Endodermal cell (in vitro differentiated cells): ENCODE results near the gene BAIAP3. TPM values are rescaled to one million over a fixed set of nuclear protein-coding genes. Genes with fewer than 3 reads are reported as not detected.

Source experiments
- DNase-seq: peaks from one replicate; pipeline ENCODE4 v3.0.0-alpha.2; 2017
- H3K27ac ChIP-seq: 2 replicates; pipeline ENCODE4 v1.5.1; 2013; ENCODE audit warnings: mild to moderate bottlenecking, low read depth, low read length, moderate library complexity
- H3K27me3 ChIP-seq: 2 replicates; pipeline ENCODE4 v1.6.1; 2013; ENCODE audit warnings: mild to moderate bottlenecking, low read length, moderate library complexity; ENCODE audit not compliant: insufficient read depth, control insufficient read depth, poor library complexity, severe bottlenecking
- H3K36me3 ChIP-seq: 2 replicates; pipeline ENCODE4 v1.7.0; 2013; ENCODE audit warnings: mild to moderate bottlenecking, low read length, moderate library complexity; ENCODE audit not compliant: control insufficient read depth, insufficient read depth
- H3K4me1 ChIP-seq: one replicate; pipeline ENCODE4 v1.7.0; 2013; ENCODE audit warnings: low read length; ENCODE audit not compliant: control insufficient read depth, insufficient read depth
- H3K4me3 ChIP-seq: 2 replicates; pipeline ENCODE4 v1.5.1; 2013; ENCODE audit warnings: mild to moderate bottlenecking, low read length, moderate library complexity
- H3K9ac ChIP-seq: 2 replicates; pipeline ENCODE4 v1.6.1; 2013; ENCODE audit warnings: mild to moderate bottlenecking, low read length, moderate library complexity; ENCODE audit not compliant: poor library complexity, severe bottlenecking; ENCODE audit errors: extremely low read depth
- H3K9me3 ChIP-seq: 2 replicates; pipeline ENCODE4 v1.6.1; 2013; ENCODE audit warnings: mild to moderate bottlenecking, low read length, moderate library complexity; ENCODE audit not compliant: control insufficient read depth
- H3K27ac Mint-ChIP-seq: 2 replicates; pipeline ENCODE4 v1.8.0; 2020; ENCODE audit warnings: mixed read lengths
- H3K27me3 Mint-ChIP-seq: 2 replicates; pipeline ENCODE4 v1.8.0; 2021; ENCODE audit warnings: mild to moderate bottlenecking, mixed read lengths; ENCODE audit not compliant: insufficient read depth
- H3K36me3 Mint-ChIP-seq: 2 replicates; pipeline ENCODE4 v1.8.0; 2020; ENCODE audit warnings: low read depth, mixed read lengths
- H3K4me1 Mint-ChIP-seq: 2 replicates; pipeline ENCODE4 v1.8.0; 2020; ENCODE audit warnings: mixed read lengths
- H3K4me3 Mint-ChIP-seq: 2 replicates; pipeline ENCODE4 v1.8.0; 2020; ENCODE audit warnings: mild to moderate bottlenecking, moderate library complexity, mixed read lengths
- H3K9me3 Mint-ChIP-seq: 2 replicates; pipeline ENCODE4 v1.8.0; 2020; ENCODE audit warnings: mild to moderate bottlenecking, mixed read lengths
- CTCF ChIP-seq: fragments of 200-600 bp; sonication (generic); conservative IDR thresholded peaks from 2 replicates; pipeline ENCODE4 v1.5.0; 2021; ENCODE audit warnings: antibody characterized with exemption, mild to moderate bottlenecking
- WGBS, 2 experiments: methylation state at CpG; one replicate each; pipeline versions ENCODE4 v1.1.5 to v1.1.7; 2013; ENCODE audit warnings: missing lambda C conversion rate in 2 of 2, mixed read lengths in 1 of 2; ENCODE audit not compliant: insufficient coverage in 1 of 2, insufficient read length in 1 of 2; 5-methylcytosine and 5-hydroxymethylcytosine counted together
- total RNA-seq, 2 donors: library from RNA; stranded (reverse); fragmentation: NEBNext Ultra II Directional in 1 of 2; extraction: Animal tissue kit (Norgen Biotek cat#: 25700) in 1 of 2; gene quantifications; 2 replicates in 1 of 2; 3 replicates in 1 of 2; pipeline ENCODE4 v1.2.1, GENCODE V29; 2021

The BAIAP3 gene
- total RNA-seq, 2 donors from 2014 or later = 25.0 to 43.5 TPM

GRCh38 chr16:1367486-1368174 is 34.2 kb downstream of the BAIAP3 start:
- Mint-ChIP-seq H3K27ac (no peak overlapping the region), H3K27me3 (no peaks in the 10 kb centered on the region)

GRCh38 chr16:1371054-1371978 is 37.9 kb downstream of the BAIAP3 start:
- peaks cover 6% of the 10 kb centered on the region for H3K36me3 ChIP-seq
- Mint-ChIP-seq H3K27me3 (no peaks in the 10 kb centered on the region), H3K9me3 (no peaks in the 10 kb centered on the region), H3K27ac (no peak overlapping the region), H3K36me3 (peaks cover 18% of the 10 kb centered on the region), H3K4me1 (no peaks in the 10 kb centered on the region), H3K4me3 (no peak overlapping the region)
- DNase-seq = no peak
- H3K9ac ChIP-seq = no peak overlapping the region
- no peak for TF ChIP-seq CTCF
- H3K4me1 ChIP-seq = no peaks in the 10 kb centered on the region
- no peak overlapping the region for H3K4me3 ChIP-seq
- no peaks in the 10 kb centered on the region for H3K9me3 ChIP-seq
- 96 to 97% methylated on average over 25 to 33 of the region's 33 CpGs for WGBS, 2 experiments
- H3K27ac ChIP-seq = no peak overlapping the region
- H3K27me3 ChIP-seq = no peaks in the 10 kb centered on the region

More at GRCh38 chr16:1367486-1368174, 34.2 kb downstream of the BAIAP3 start:
- peaks cover 36% of the 10 kb centered on the region for H3K36me3 Mint-ChIP-seq
- H3K9me3 Mint-ChIP-seq = no peaks in the 10 kb centered on the region
- Histone ChIP-seq H3K36me3 (peaks cover 32% of the 10 kb centered on the region), H3K9me3 (no peaks in the 10 kb centered on the region), H3K4me1 (no peaks in the 10 kb centered on the region), H3K9ac (no peak overlapping the region), H3K27me3 (no peaks in the 10 kb centered on the region), H3K27ac (no peak overlapping the region), H3K4me3 (no peak overlapping the region)
- WGBS, 2 experiments = 97 to 98% methylated on average over 6 to 22 of the region's 27 CpGs
- H3K4me3 Mint-ChIP-seq = no peak overlapping the region
- H3K4me1 Mint-ChIP-seq = no peaks in the 10 kb centered on the region
- no peak for DNase-seq
- TF ChIP-seq CTCF = no peak

DNA sequence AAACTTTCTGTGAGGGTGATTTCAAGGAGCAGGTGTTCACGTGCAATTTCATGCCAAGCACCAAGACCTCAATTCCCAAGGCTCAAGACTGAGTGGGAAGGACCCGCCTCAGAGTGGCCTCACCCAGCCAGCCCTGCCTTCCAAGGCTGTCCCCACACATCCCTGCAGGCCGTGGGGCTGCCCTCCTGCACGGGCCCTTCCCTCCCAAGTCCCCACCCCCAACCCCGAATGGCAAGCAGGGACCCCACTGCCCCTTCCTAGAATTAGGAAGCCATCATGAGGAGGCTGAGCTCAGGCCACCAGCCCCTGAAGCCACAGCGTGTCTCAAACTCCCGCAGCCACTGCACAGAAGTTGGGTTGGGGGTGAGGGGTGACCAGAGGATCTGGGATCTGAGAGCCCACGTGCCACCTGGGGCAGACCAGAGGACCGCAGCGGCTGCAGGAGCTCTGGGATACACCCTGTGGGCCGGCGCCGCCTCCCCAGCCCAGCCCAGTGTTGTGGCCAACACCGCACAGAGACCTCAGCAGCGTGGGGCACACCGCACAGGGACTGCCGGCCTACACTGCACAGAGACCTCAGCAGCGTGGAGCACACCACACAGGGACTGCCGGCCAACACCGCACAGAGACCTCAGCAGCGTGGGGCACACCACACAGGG is 39.0 kb downstream of the BAIAP3 start:
- H3K27me3 ChIP-seq = no peaks in the 10 kb centered on the region
- no peaks in the 10 kb centered on the region for H3K27me3 Mint-ChIP-seq
- H3K4me3 Mint-ChIP-seq = no peak overlapping the region
- no peaks in the 10 kb centered on the region for H3K4me1 ChIP-seq
- H3K4me1 Mint-ChIP-seq = no peaks in the 10 kb centered on the region
- H3K9me3 ChIP-seq = no peaks in the 10 kb centered on the region
- no peak overlapping the region for H3K27ac Mint-ChIP-seq
- peaks cover 6% of the 10 kb centered on the region for H3K36me3 ChIP-seq
- no peak for DNase-seq
- 86 to 95% methylated on average over 3 to 18 of the region's 21 CpGs for WGBS, 2 experiments
- no peak overlapping the region for H3K9ac ChIP-seq
- no peaks in the 10 kb centered on the region for H3K9me3 Mint-ChIP-seq
- no peak for TF ChIP-seq CTCF
- H3K27ac ChIP-seq = no peak overlapping the region
- no peak overlapping the region for H3K4me3 ChIP-seq
- peaks cover 22% of the 10 kb centered on the region for H3K36me3 Mint-ChIP-seq
